GM19468 (cell line): Measurements from ENCODE around the gene RBMS3.
"Not testable (repeated sequence)": the region's sequence is repeated elsewhere in the genome, so short reads cannot be mapped to it uniquely, and the experiment has no call there.

Experiments
- ATAC-seq: cut with Tn5 transposase; IDR thresholded peaks from one replicate; pipeline ENCODE4 v1.9.1; 2021; ENCODE audit warnings: mild to moderate bottlenecking, moderate library complexity, moderate number of reproducible peaks; ENCODE audit not compliant: unreplicated experiment; ENCODE audit errors: extremely low read depth

RBMS3 gene

GRCh38 chr3:29334706-29335105 is 53.8 kb downstream of the RBMS3 start:
- no peak for ATAC-seq

GRCh38 chr3:29335438-29335837 is 54.6 kb downstream of the RBMS3 start:
- no peak for ATAC-seq

- no peak for ATAC-seq
Measured at GRCh38 chr3:29335943-29336342, 55.1 kb downstream of the RBMS3 start.

GRCh38 chr3:29337565-29337964 is 56.7 kb downstream of the RBMS3 start:
- no peak for ATAC-seq

GRCh38 chr3:29338377-29338776 is 57.5 kb downstream of the RBMS3 start:
- ATAC-seq = no peak

- ATAC-seq = no peak
Measured at GRCh38 chr3:29339016-29339833, 58.4 kb downstream of the RBMS3 start.

- ATAC-seq = no peak
Measured at GRCh38 chr3:29344154-29344553, 63.3 kb downstream of the RBMS3 start.

- no peak for ATAC-seq
Measured at GRCh38 chr3:29344935-29345334, 64.1 kb downstream of the RBMS3 start.

- no peak for ATAC-seq
Measured at GRCh38 chr3:29345516-29346300, 64.8 kb downstream of the RBMS3 start.

- ATAC-seq = no peak
Measured at GRCh38 chr3:29346828-29347227, 66.0 kb downstream of the RBMS3 start.

GRCh38 chr3:29347412-29347811 is 66.5 kb downstream of the RBMS3 start:
- no peak for ATAC-seq

GRCh38 chr3:29348316-29348715 is 67.4 kb downstream of the RBMS3 start:
- ATAC-seq = no peak

- ATAC-seq = no peak
Measured at GRCh38 chr3:29349049-29349448, 68.2 kb downstream of the RBMS3 start.

- ATAC-seq = no peak
Measured at GRCh38 chr3:29353807-29354206, 72.9 kb downstream of the RBMS3 start.

- ATAC-seq = no peak
Measured at GRCh38 chr3:29354894-29355293, 74.0 kb downstream of the RBMS3 start.

GRCh38 chr3:29356062-29356461 is 75.2 kb downstream of the RBMS3 start:
- no peak for ATAC-seq

- not testable (repeated sequence) for ATAC-seq
Measured at GRCh38 chr3:29360289-29360688, 79.4 kb downstream of the RBMS3 start.

- ATAC-seq = no peak
Measured at GRCh38 chr3:29363110-29363509, 82.2 kb downstream of the RBMS3 start.

GRCh38 chr3:29370021-29370420 is 89.2 kb downstream of the RBMS3 start:
- ATAC-seq = no peak

GRCh38 chr3:29370476-29371420 is 89.9 kb downstream of the RBMS3 start:
- ATAC-seq = no peak
